HepG2 (cell line): ENCODE measurements around the gene SNCA. TPM values are rescaled to one million over a fixed set of nuclear protein-coding genes. Genes with fewer than 3 reads are reported as not detected.

ENCODE experiments used
- ATAC-seq: fragments of 200-7000 bp; cut with Tn5 transposase; 3 replicates; pipeline ENCODE4 v1.9.1; 2020; ENCODE audit warnings: mild to moderate bottlenecking, moderate library complexity
- BruUV-seq: library from RNA; stranded (reverse); fragments of 400-500 nt; replicated peaks from 2 replicates; lab custom pipeline; 2021; lab: Mats Ljungman, UMichigan
- CTCF ChIA-PET: fragments of 300-600 bp; formaldehyde crosslinking; extraction: SDS; loops from one replicate; lab custom pipeline; 2021; ENCODE audit warnings: low total read pairs, inconsistent platforms, low intra/inter-chr PET ratio; lab: Yijun Ruan, JAX
- POLR2A ChIA-PET: fragments of 350-600 bp; sonication (Branson Sonifier 250); formaldehyde crosslinking; loops from one replicate; lab custom pipeline; 2020; ENCODE audit warnings: antibody characterized with exemption, inconsistent platforms; lab: Yijun Ruan, JAX
- DNase-seq: peaks from one replicate; pipeline ENCODE4 v3.0.0-alpha.2; 2015; ENCODE audit warnings: low spot score
- FAIRE-seq: peaks from 3 replicates; lab custom pipeline; 2011; peaks lifted over from hg19 to GRCh38; lab: Jason Lieb, UNC
- H2AFZ ChIP-seq: one replicate; pipeline ENCODE4 v1.6.1; 2011; ENCODE audit warnings: low read length, inconsistent platforms
- H3K27ac ChIP-seq: fragments of 300-600 bp; 3 replicates; pipeline ENCODE4 v1.8.0; 2011; ENCODE audit warnings: mixed run types, mild to moderate bottlenecking, mixed read lengths, low read length, inconsistent platforms; ENCODE audit not compliant: insufficient read depth; ENCODE audit errors: extremely low read length
- H3K27me3 ChIP-seq, 2 experiments: fragments of 200-600 bp in 1 of 2; 2 replicates in 1 of 2; 3 replicates in 1 of 2; pipeline versions ENCODE4 v1.6.0 to v1.8.0; 2011; ENCODE audit warnings: low read length in 2 of 2, mild to moderate bottlenecking in 2 of 2, moderate library complexity in 2 of 2, inconsistent platforms in 1 of 2; ENCODE audit not compliant: insufficient read depth in 2 of 2, control insufficient read depth in 1 of 2
- H3K36me3 ChIP-seq, 2 experiments: fragments of 200-600 bp in 1 of 2; replicated peaks in 1 of 2; 2 replicates in 1 of 2; 3 replicates in 1 of 2; pipeline versions ENCODE4 v1.5.1 to v1.8.0; 2011; ENCODE audit warnings: low read length in 2 of 2, inconsistent platforms in 1 of 2; ENCODE audit not compliant: insufficient read depth in 2 of 2, control insufficient read depth in 1 of 2
- H3K4me1 ChIP-seq: 2 replicates; pipeline ENCODE4 v1.5.1; 2012; ENCODE audit warnings: low read length, inconsistent platforms; ENCODE audit not compliant: insufficient read depth
- H3K4me2 ChIP-seq: 2 replicates; pipeline ENCODE4 v1.6.0; 2011; ENCODE audit warnings: low read depth, low read length, inconsistent platforms
- H3K4me3 ChIP-seq, 3 experiments: fragments of 200-600 bp in 1 of 3; sonication (generic), shearing (Covaris generic) in 1 of 3; replicated peaks in 1 of 3; 2 replicates each; pipeline ENCODE4 v1.5.1; 2011 to 2016; ENCODE audit warnings: low read length in 3 of 3, inconsistent platforms in 2 of 3, low read depth in 2 of 3, mild to moderate bottlenecking in 2 of 3, control low read depth in 1 of 3, mixed read lengths in 1 of 3; ENCODE audit not compliant: insufficient read depth in 1 of 3
- H3K79me2 ChIP-seq: one replicate; pipeline ENCODE4 v1.6.1; 2011; ENCODE audit warnings: low read length, inconsistent platforms; ENCODE audit not compliant: insufficient read depth
- H3K9ac ChIP-seq: 2 replicates; pipeline ENCODE4 v1.6.0; 2011; ENCODE audit warnings: mild to moderate bottlenecking, low read depth, low read length, inconsistent platforms; ENCODE audit not compliant: insufficient read depth
- H3K9me3 ChIP-seq: 2 replicates; pipeline ENCODE4 v1.5.1; 2012; ENCODE audit warnings: mild to moderate bottlenecking, low read length
- H4K20me1 ChIP-seq: 2 replicates; pipeline ENCODE4 v1.6.0; 2011; ENCODE audit warnings: inconsistent platforms, mild to moderate bottlenecking, low read length, moderate library complexity; ENCODE audit not compliant: insufficient read depth
- ADNP ChIP-seq: sonication (generic); formaldehyde crosslinking; IDR thresholded peaks from 2 replicates; pipeline ENCODE4 v1.4.0; 2020; ENCODE audit warnings: missing genetic modification reagents
- ARNTL ChIP-seq: sonication (generic); formaldehyde crosslinking; IDR thresholded peaks from 2 replicates; pipeline ENCODE4 v1.4.0; 2020; ENCODE audit warnings: mild to moderate bottlenecking, missing genetic modification reagents
- MED13 ChIP-seq: sonication (generic); formaldehyde crosslinking; IDR thresholded peaks from 2 replicates; pipeline ENCODE4 v1.5.0; 2020; ENCODE audit warnings: missing genetic modification reagents
- MXD4 ChIP-seq: IDR thresholded peaks from 2 replicates; pipeline ENCODE4 v1.6.1; 2016; ENCODE audit warnings: mild to moderate bottlenecking, missing biosample characterization, missing genetic modification reagents
- SUZ12 ChIP-seq: fragments of 150-350 bp; IDR thresholded peaks from 2 replicates; pipeline ENCODE4 v1.6.1; 2014; ENCODE audit warnings: low read depth, low read length
- ZNF143 ChIP-seq: sonication (generic); formaldehyde crosslinking; IDR thresholded peaks from 2 replicates; pipeline ENCODE4 v1.4.0; 2020; ENCODE audit warnings: missing genetic modification reagents
- ZNF337 ChIP-seq: sonication (generic); formaldehyde crosslinking; IDR thresholded peaks from 2 replicates; pipeline ENCODE4 v1.5.1; 2020; ENCODE audit warnings: missing genetic modification reagents, low read depth, mild to moderate bottlenecking, borderline replicate concordance
- WGBS: methylation state at CpG from one replicate; pipeline ENCODE4 v1.1.6; 2017; ENCODE audit warnings: low lambda C conversion rate; 5-methylcytosine and 5-hydroxymethylcytosine counted together
- in situ Hi-C: cut with HindIII; loops from 2 replicates; pipeline ENCODE4 v1.10.0; 2017; ENCODE audit warnings: low pct_unique_long_range_greater_than_20kb; ENCODE audit not compliant: extremely low pct_ligation_motif_present
- intact Hi-C: fragments of 100-400 bp; cut with micrococcal nuclease; formaldehyde crosslinking; loops from one replicate; pipeline ENCODE4 v1.10.0; 2022; ENCODE audit not compliant: unreplicated experiment
- polyA plus RNA-seq, 8 experiments: library from polyadenylated mRNA; depleted of rRNA in 3 of 8; stranded (reverse) in 7 of 8; unstranded in 1 of 8; fragments of >200 nt; fragmentation: Illumina TruSeq in 4 of 8; extraction: Trizol in 4 of 8; gene quantifications; 2 replicates each; pipeline versions ENCODE4 v1.2.1 to v1.2.3, GENCODE V29; 2011 to 2016; ENCODE audit warnings: low read depth in 4 of 8, missing spikeins in 1 of 8, mixed read lengths in 1 of 8; ENCODE audit not compliant: insufficient read depth in 1 of 8
- total RNA-seq, 5 experiments: library from RNA; depleted of rRNA; stranded (reverse); fragments of >200 nt; fragmentation: Illumina TruSeq; extraction: Trizol; gene quantifications; 2 replicates each; pipeline ENCODE4 v1.2.3, GENCODE V29; 2016; ENCODE audit warnings: low read depth in 1 of 5
- TF ChIP-seq, protein P1 (sequence below): sonication (generic); formaldehyde crosslinking; IDR thresholded peaks from 2 replicates; pipeline ENCODE4 v1.4.0; 2020; ENCODE audit warnings: missing genetic modification reagents, mild to moderate bottlenecking, borderline replicate concordance
- TF ChIP-seq, protein P2 (sequence below): sonication (generic); formaldehyde crosslinking; IDR thresholded peaks from 2 replicates; pipeline ENCODE4 v1.4.0; 2020; ENCODE audit warnings: missing genetic modification reagents

The SNCA gene
- total and polyA plus RNA-seq, 2 of the 13 experiments (the other 11 are each of a cell fraction or from before 2014, with no cell fraction given) = not detected

DNA sequence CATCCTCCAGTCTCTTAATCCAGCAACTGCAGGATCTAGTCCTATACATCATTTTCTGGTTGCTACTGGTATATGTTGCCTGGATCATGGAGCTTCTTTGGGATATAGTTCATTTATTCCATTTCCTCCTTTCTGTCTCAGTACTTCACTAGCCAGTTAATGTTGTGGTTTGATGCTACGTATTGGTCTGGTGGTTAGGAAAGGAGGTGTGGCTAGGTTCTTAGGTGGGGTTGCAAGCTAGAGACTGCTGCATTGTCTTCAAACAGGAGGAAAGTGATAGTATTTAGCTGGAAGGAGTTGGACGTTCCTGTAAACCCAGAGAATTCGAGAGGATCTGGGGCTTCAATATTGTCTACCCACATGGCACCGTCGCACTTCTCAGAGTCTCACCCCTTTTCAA, 129.5 kb downstream of the SNCA start:
- Histone ChIP-seq H3K4me1 (peaks cover 11% of the 10 kb centered on the region; the same call in 1 of the 2 replicates), H4K20me1 (no peaks in the 10 kb centered on the region), H3K9ac (no peak overlapping the region), H3K79me2 (no peaks in the 10 kb centered on the region), H3K27me3 (no peaks in the 10 kb centered on the region), H3K4me2 (no peak overlapping the region), H3K36me3 (no peaks in the 10 kb centered on the region), H3K4me3 (no peak overlapping the region), H2AFZ (no peak overlapping the region), H3K9me3 (no peaks in the 10 kb centered on the region), H3K27ac (no peak overlapping the region)
- in situ Hi-C loops (no loop called here), intact Hi-C loops (no loop called here)
- ChIA-PET CTCF (no interaction called here), POLR2A (no interaction called here)
- WGBS = 74% methylated on average over 5 of the region's 5 CpGs
- no TSS peak for BruUV-seq
- ATAC-seq (no peak), FAIRE-seq (no peak), DNase-seq (no peak)
- no peak for TF ChIP-seq ARNTL (CRISPR knock-in tag)
- TF ChIP-seq ZNF337 (CRISPR knock-in tag) = no peak
- no peak for TF ChIP-seq ADNP (CRISPR knock-in tag)
- TF ChIP-seq, protein P1, sequence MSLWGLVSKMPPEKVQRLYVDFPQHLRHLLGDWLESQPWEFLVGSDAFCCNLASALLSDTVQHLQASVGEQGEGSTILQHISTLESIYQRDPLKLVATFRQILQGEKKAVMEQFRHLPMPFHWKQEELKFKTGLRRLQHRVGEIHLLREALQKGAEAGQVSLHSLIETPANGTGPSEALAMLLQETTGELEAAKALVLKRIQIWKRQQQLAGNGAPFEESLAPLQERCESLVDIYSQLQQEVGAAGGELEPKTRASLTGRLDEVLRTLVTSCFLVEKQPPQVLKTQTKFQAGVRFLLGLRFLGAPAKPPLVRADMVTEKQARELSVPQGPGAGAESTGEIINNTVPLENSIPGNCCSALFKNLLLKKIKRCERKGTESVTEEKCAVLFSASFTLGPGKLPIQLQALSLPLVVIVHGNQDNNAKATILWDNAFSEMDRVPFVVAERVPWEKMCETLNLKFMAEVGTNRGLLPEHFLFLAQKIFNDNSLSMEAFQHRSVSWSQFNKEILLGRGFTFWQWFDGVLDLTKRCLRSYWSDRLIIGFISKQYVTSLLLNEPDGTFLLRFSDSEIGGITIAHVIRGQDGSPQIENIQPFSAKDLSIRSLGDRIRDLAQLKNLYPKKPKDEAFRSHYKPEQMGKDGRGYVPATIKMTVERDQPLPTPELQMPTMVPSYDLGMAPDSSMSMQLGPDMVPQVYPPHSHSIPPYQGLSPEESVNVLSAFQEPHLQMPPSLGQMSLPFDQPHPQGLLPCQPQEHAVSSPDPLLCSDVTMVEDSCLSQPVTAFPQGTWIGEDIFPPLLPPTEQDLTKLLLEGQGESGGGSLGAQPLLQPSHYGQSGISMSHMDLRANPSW (CRISPR knock-in tag) = no peak
- no peak for TF ChIP-seq MED13 (CRISPR knock-in tag)
- no peak for TF ChIP-seq ZNF143 (CRISPR knock-in tag)
- TF ChIP-seq MXD4 = no peak
- TF ChIP-seq SUZ12 = no peak
- TF ChIP-seq, protein P2, sequence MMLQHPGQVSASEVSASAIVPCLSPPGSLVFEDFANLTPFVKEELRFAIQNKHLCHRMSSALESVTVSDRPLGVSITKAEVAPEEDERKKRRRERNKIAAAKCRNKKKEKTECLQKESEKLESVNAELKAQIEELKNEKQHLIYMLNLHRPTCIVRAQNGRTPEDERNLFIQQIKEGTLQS (CRISPR knock-in tag) = no peak
